ENCODE measurements around the gene NSD2.
"Not testable (repeated sequence)": the region's sequence is repeated elsewhere in the genome, so short reads cannot be mapped to it uniquely, and the experiment has no call there.

NSD2 gene

DNA sequence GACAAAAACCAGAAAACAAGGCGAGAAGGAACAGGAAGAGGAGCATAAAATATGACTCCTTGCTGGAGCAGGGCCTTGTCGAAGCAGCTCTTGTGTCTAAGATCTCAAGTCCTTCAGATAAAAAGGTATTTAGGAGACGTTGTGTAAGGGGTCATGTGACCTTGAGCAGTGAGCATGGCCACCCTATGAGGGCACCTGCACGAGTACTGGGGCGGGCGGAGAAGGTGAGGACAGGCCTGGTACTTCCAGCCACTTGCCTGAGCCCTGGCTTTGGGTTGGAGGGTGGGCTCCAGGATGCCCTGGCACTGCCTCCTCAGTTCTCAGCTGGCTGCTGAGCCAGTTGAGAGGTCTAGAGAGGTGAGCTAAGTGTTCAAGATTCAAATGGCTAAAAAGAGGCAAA, 29.9 kb downstream of the NSD2 start:
- H3K4me3 ChIP-seq (ENCODE audit: low read depth, low read length): no peak overlapping the region
- ChIA-PET POLR2A (no interaction called here), CTCF (interaction anchor here (0.6 to 7.2 kb wide), 18 partner anchors 7 to 208 kb away, joined by 3 to 196 read pairs (median 10); partner anchors contain the start of gene LETM1)
- TF ChIP-seq, protein P1, sequence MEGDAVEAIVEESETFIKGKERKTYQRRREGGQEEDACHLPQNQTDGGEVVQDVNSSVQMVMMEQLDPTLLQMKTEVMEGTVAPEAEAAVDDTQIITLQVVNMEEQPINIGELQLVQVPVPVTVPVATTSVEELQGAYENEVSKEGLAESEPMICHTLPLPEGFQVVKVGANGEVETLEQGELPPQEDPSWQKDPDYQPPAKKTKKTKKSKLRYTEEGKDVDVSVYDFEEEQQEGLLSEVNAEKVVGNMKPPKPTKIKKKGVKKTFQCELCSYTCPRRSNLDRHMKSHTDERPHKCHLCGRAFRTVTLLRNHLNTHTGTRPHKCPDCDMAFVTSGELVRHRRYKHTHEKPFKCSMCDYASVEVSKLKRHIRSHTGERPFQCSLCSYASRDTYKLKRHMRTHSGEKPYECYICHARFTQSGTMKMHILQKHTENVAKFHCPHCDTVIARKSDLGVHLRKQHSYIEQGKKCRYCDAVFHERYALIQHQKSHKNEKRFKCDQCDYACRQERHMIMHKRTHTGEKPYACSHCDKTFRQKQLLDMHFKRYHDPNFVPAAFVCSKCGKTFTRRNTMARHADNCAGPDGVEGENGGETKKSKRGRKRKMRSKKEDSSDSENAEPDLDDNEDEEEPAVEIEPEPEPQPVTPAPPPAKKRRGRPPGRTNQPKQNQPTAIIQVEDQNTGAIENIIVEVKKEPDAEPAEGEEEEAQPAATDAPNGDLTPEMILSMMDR (IDR thresholded peaks at IDR 0.05; ENCODE audit: insufficient read depth, low read length, missing control alignments): no peak
- DNase-seq (ENCODE audit: low read depth, low spot score): no peak

DNA sequence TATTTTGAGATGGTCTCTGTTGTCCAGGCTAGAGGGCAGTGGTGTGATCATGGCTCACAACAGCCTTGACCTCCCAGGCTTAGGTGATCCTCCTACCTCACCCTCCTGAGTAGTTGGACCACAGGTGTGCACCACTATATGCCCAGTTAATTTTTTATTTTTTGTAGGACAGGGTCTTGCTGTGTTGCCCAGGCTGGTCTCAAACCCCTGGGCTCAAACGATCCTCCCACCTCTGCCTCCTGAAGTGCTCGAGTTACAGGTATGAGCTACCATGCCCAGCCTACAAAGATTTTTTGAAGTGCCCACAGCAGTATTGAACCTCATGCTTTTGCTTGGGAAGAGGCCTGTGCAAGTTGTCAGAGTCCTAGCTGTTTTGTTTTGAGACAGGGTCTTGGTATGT, 31.1 kb downstream of the NSD2 start:
- DNase-seq (ENCODE audit: low read depth, low spot score): no peak
- no peak overlapping the region for H3K4me3 ChIP-seq (ENCODE audit: low read depth, low read length)
- POLR2A ChIA-PET: no interaction called here
- CTCF ChIA-PET: interaction anchor here (1.0 to 7.2 kb wide), 10 partner anchors 6 to 176 kb away, joined by 3 to 196 read pairs (median 5); no protein-coding TSS in a partner anchor
- TF ChIP-seq, protein P1 (IDR thresholded peaks at IDR 0.05; ENCODE audit: insufficient read depth, low read length, missing control alignments): no peak

DNA sequence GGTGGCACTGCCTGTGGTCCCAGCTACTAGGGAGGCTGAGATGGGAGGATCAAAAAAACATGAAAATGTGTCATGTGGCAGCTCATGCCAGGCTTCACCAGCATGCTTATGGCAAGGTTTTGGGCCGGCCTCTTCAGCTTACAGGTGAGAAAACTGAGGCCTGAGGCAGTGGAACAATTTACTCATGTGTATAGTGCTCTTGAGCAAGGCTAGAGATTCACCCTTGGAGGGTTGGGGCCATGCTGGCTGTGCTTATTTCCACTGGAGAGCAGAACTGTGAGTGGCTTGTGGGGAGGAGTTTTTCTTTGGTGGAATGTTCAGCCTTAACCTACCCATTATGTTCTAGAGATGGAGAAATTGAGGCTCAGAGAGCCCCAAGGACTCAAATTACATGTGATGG, 31.8 kb downstream of the NSD2 start:
- no peak for DNase-seq (ENCODE audit: low read depth, low spot score)
- ChIA-PET POLR2A (no interaction called here), CTCF (interaction anchor here (1.1 to 7.2 kb wide), 8 partner anchors 6 to 210 kb away, joined by 3 to 196 read pairs (median 42); no protein-coding TSS in a partner anchor)
- no peak overlapping the region for H3K4me3 ChIP-seq (ENCODE audit: low read depth, low read length)
- TF ChIP-seq, protein P1 (IDR thresholded peaks at IDR 0.05; ENCODE audit: insufficient read depth, low read length, missing control alignments): no peak

DNA sequence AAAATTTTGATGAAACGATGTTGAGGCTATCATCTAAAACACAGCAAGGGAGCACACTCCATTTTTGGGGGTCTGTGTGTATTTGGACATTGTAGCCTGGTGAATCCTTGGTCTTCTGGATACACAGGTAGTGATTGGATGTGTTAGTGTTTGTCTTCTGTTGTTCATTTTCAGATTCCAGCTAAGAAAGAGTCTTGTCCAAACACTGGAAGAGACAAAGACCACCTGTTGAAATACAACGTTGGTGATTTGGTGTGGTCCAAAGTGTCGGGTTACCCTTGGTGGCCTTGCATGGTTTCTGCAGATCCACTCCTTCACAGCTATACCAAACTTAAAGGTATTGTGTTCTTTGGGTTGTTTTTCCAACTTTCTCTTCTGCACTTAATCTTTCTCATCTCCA, 32.8 kb downstream of the NSD2 start:
- DNase-seq (ENCODE audit: low read depth, low spot score): no peak
- TF ChIP-seq, protein P1 (IDR thresholded peaks at IDR 0.05; ENCODE audit: insufficient read depth, low read length, missing control alignments): no peak
- CTCF ChIA-PET: interaction anchor here (0.9 to 6.7 kb wide), 3 partner anchors 11 to 94 kb away, joined by 3 to 78 read pairs (median 7); no protein-coding TSS in a partner anchor
- no peak overlapping the region for H3K4me3 ChIP-seq (ENCODE audit: low read depth, low read length)
- POLR2A ChIA-PET: no interaction called here

DNA sequence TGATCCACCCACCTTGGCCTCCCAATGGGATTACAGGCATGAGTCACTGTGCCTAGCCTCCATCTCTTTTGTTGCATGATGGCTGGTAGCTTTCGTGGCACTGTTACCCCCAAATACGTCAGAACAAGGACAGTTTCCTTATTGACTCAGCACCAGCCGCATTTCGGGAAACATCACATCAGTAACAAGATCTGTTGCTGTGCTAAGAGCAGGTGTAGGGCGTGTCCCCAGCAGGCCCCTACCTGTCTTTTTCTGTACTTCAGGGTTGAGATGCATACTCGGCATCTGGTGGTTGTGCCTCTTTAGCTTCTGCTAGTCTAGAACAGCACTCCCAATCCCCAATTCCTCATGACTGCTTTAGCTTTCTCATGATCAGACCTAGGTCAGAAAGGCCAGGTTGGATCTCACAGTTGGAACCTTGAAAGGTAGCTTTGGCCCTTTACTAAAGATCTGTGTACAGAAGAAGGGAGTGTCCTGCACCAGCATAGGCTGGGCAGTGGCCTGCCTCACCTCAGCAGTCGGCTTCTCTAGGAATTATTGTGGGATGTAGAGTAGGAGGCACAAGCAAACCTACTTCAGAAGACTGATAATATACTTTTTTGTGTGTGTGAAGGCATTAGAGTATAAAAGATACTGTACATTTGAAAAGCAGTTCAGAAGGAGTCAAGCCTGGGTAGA, 36.8 kb downstream of the NSD2 start:
- no peak for DNase-seq (ENCODE audit: low read depth, low spot score)
- ChIA-PET CTCF (interaction anchor here (0.7 to 6.5 kb wide), 14 partner anchors 8 to 215 kb away, joined by 3 to 134 read pairs (median 6); no protein-coding TSS in a partner anchor), POLR2A (no interaction called here)
- no peak overlapping the region for H3K4me3 ChIP-seq (ENCODE audit: low read depth, low read length)
- TF ChIP-seq, protein P1 (IDR thresholded peaks at IDR 0.05; ENCODE audit: insufficient read depth, low read length, missing control alignments): no peak

DNA sequence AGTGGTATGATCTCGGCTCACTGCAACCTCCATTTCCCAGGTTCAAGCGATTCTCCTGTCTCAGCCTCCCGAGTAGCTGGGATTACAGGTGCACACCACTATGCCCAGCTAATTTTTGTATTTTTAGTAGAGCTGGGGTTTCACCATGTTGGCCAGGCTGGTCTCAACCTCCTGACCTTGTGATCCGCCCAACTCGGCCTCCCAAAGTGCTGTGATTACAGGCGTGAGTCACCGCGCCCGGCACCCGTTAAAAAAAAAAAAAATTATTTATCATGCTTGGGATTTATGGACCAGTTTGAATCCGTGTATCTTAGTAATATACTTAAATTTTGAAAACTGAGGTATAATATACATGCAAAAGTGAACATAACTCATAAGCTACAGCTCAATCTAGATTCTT, 38.5 kb downstream of the NSD2 start:
- ChIA-PET CTCF (interaction anchor here (0.6 to 6.5 kb wide), 25 partner anchors 10 to 219 kb away, joined by 3 to 134 read pairs (median 7); no protein-coding TSS in a partner anchor), POLR2A (interaction anchor here (0.6 kb wide), 1 partner anchor 53 kb away, joined by 3 read pairs; no protein-coding TSS in a partner anchor)
- H3K4me3 ChIP-seq (ENCODE audit: low read depth, low read length); DNase-seq (ENCODE audit: low read depth, low spot score): not testable (repeated sequence)
